Limb (tissue), 2 donors: ENCODE data around the gene MEAK7.

Experiments used
- DNase-seq, 2 donors: peaks; one replicate each; pipeline ENCODE4 v3.0.0-alpha.2; 2016; ENCODE audit errors: extremely low spot score in 2 of 2

MEAK7 gene

GRCh38 chr16:84513666-84514065 lies 9.2 kb upstream of the MEAK7 start:
- no peak for DNase-seq

- no peak for DNase-seq
Measured at GRCh38 chr16:84513123-84513522, 8.7 kb upstream of the MEAK7 start.

- no peak for DNase-seq
Measured at GRCh38 chr16:84511831-84512230, 7.4 kb upstream of the MEAK7 start.

- DNase-seq, result peak; percentile 77 to 90
Measured at GRCh38 chr16:84511180-84511800, 6.8 kb upstream of the MEAK7 start.

- DNase-seq, result no peak
Measured at GRCh38 chr16:84509032-84509950, 4.8 kb upstream of the MEAK7 start.

- DNase-seq, result no peak
Measured at GRCh38 chr16:84508502-84508901, 4.0 kb upstream of the MEAK7 start.

GRCh38 chr16:84507011-84507982 lies 2.8 kb upstream of the MEAK7 start:
- DNase-seq, result no peak

GRCh38 chr16:84505249-84506187 lies 1.1 kb upstream of the MEAK7 start:
- no peak for DNase-seq

- DNase-seq, result peak in 1 of 2 donors; percentile 56
Measured at GRCh38 chr16:84503751-84504395, 586 bp downstream of the MEAK7 start.

- DNase-seq, result no peak
Measured at GRCh38 chr16:84502581-84502980, 1.9 kb downstream of the MEAK7 start.

- no peak for DNase-seq
Measured at GRCh38 chr16:84502075-84502474, 2.4 kb downstream of the MEAK7 start.

GRCh38 chr16:84501077-84501735 lies 3.3 kb downstream of the MEAK7 start:
- no peak for DNase-seq

GRCh38 chr16:84500531-84500930 lies 3.9 kb downstream of the MEAK7 start:
- no peak for DNase-seq

GRCh38 chr16:84499638-84500037 lies 4.8 kb downstream of the MEAK7 start:
- DNase-seq, result no peak

GRCh38 chr16:84498859-84499620 lies 5.4 kb downstream of the MEAK7 start:
- DNase-seq, result no peak

GRCh38 chr16:84498223-84498610 lies 6.2 kb downstream of the MEAK7 start:
- DNase-seq, result no peak

GRCh38 chr16:84497418-84498222 lies 6.8 kb downstream of the MEAK7 start:
- no peak for DNase-seq

GRCh38 chr16:84496991-84497390 lies 7.5 kb downstream of the MEAK7 start:
- DNase-seq, result no peak
